Heart right ventricle (tissue), 16 donors: Measurements from ENCODE around the gene NAA35. TPM values are rescaled to one million over a fixed set of nuclear protein-coding genes. Genes with fewer than 3 reads are reported as not detected.
A peak's percentile ranks its signal among the peaks of the same experiment; 100 is the strongest.

Source experiments
- ATAC-seq, 8 donors: fragments of 200-7000 bp; cut with Tn5 transposase; one replicate each; pipeline ENCODE4 v1.9.1; 2020; ENCODE audit warnings: mild to moderate bottlenecking in 8 of 8, moderate library complexity in 8 of 8, moderate number of reproducible peaks in 1 of 8
- DNase-seq, 2 donors: peaks; one replicate each; pipeline ENCODE4 v3.0.0-alpha.2; 2020
- H3K27ac ChIP-seq, 10 donors: fragments of 200-600 bp; sonication (generic) in 2 of 10; one replicate each; pipeline versions ENCODE4 v1.5.0 to v1.8.0; 2020 to 2022; ENCODE audit warnings: mild to moderate bottlenecking in 3 of 10
- H3K27me3 ChIP-seq, 7 donors: fragments of 200-600 bp; one replicate each; pipeline ENCODE4 v1.8.0; 2021 to 2022; ENCODE audit warnings: mild to moderate bottlenecking in 2 of 7
- H3K36me3 ChIP-seq, 9 donors: fragments of 200-600 bp; sonication (generic) in 1 of 9; one replicate each; pipeline versions ENCODE4 v1.5.0 to v1.8.0; 2020 to 2022; ENCODE audit warnings: mild to moderate bottlenecking in 2 of 9
- H3K4me1 ChIP-seq, 9 donors: fragments of 200-600 bp; sonication (generic) in 1 of 9; one replicate each; pipeline versions ENCODE4 v1.5.0 to v1.8.0; 2020 to 2022; ENCODE audit warnings: mild to moderate bottlenecking in 4 of 9
- H3K4me3 ChIP-seq, 10 donors: fragments of 200-600 bp; sonication (generic) in 2 of 10; one replicate each; pipeline versions ENCODE4 v1.5.0 to v1.8.0; 2020 to 2022; ENCODE audit warnings: mild to moderate bottlenecking in 7 of 10, moderate library complexity in 2 of 10
- H3K9me3 ChIP-seq, 11 donors: fragments of 200-600 bp in 10 of 11; sonication (generic) in 2 of 11; one replicate each; pipeline versions ENCODE4 v1.5.0 to v1.8.0; 2013 to 2022; ENCODE audit warnings: mild to moderate bottlenecking in 2 of 11, control low read depth in 1 of 11, moderate library complexity in 1 of 11
- CTCF ChIP-seq, 9 donors: fragments of 200-600 bp; sonication (generic) in 2 of 9; IDR thresholded peaks; one replicate each; pipeline versions ENCODE4 v1.5.0 to v1.8.0; 2021 to 2022; ENCODE audit warnings: antibody characterized with exemption in 9 of 9, mild to moderate bottlenecking in 5 of 9, moderate library complexity in 1 of 9
- WGBS, 2 donors: extraction: QIAGEN DNeasy Blood & Tissue Kit; methylation state at CpG; one replicate each; pipeline ENCODE4 v1.1.7; 2013; ENCODE audit warnings: inconsistent platforms in 1 of 2; 5-methylcytosine and 5-hydroxymethylcytosine counted together
- intact Hi-C, 10 donors: fragments of 100-400 bp; cut with DNase I; formaldehyde crosslinking; loops; one replicate each; pipeline versions ENCODE4 v1.11.1 to v1.14.2; 2022
- polyA plus RNA-seq, 2 donors: library from polyadenylated mRNA; stranded (reverse); fragments of 200-250 nt; gene quantifications; one replicate each; pipeline ENCODE4 v1.2.3, GENCODE V29; 2013
- total RNA-seq, 10 donors: library from RNA; stranded (reverse); fragmentation: NEBNext Ultra II Directional in 3 of 10; extraction: Animal tissue kit (Norgen Biotek cat#: 25700) in 3 of 10; gene quantifications; one replicate each; pipeline versions ENCODE4 v1.2.1 to v1.2.4, GENCODE V29; 2021 to 2023
- donor health status: Arrhythmogenic right ventricular cardiomyopathy.
- donor health status: ischemic (EF 13 %, LVEDD 7.1; RV severe dilation, severe dysfunction).
- donor health status: healthy with polysubstance abuse.
- donor health status: DM: no; HTN: yes; CAD: no.
- donor health status: DM: no; HTN: no; CAD: no.
- donor health status: ischemic (EF 25% LVEDD 6.9; RV normal size, moderate dysfunction).
- donor health status: ischemic (EF 25% LVEDD 5.7; RV mildly dilated, moderate dysfunction).
- donor health status: healthy.
- donor health status: DM: yes; HTN: yes; CAD: no.
- donor health status: Ischemic cardiomyopathy.
- donor health status: ischemic (EF 35%, LVEDD 5.7; RV mildly dilated, moderate dysfunction).
- donor health status: nonischemic (EF 11% LVEDD 7.7; RV severe dilation, severe dysfunction).
- donor health status: DM: yes; HTN: yes; CAD: no.
- donor health status: PGD.
- donor health status: ischemic (EF 29% LVEDD 5.4; RV normal size, mild dysfunction).
- donor health status: nonischemic (EF 23%, LVEDD 6.1; RV moderate dilation, normal function).

The NAA35 gene
- total and polyA plus RNA-seq, 12 donors = 3.8 to 21.2 (median 17.7) TPM

DNA sequence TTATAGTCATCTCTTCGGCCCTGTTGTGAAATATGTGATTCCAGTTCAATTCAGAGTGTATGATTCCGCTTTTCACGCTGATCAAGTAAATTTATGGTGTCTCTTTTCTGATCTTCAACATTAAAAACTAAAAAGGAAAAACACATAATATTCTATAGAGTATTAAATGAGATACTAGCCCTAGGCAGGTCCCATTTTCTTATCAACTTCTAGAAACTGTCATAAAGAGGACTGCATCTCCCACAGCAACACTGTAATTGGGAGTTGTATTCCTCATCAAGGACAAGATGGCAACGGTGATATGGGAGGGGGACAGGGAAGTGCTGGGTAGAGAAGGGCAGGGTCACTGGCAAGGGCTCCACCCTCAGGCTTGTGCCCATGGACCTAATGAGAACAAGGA, 86.8 kb downstream of the NAA35 start:
- TF ChIP-seq CTCF (IDR thresholded peaks at IDR 0.05) = no peak
- Histone ChIP-seq H3K27me3 (no peaks in the 10 kb centered on the region), H3K27ac (no peak overlapping the region), H3K4me1 (peaks cover 0 to 8% (median 0%) of the 10 kb centered on the region in 9 donors), H3K4me3 (no peak overlapping the region), H3K9me3 (peaks cover 0 to 8% (median 0%) of the 10 kb centered on the region in 11 donors), H3K36me3 (peaks cover 0 to 77% (median 18%) of the 10 kb centered on the region in 9 donors)
- DNase-seq (no peak), ATAC-seq (no peak)
- intact Hi-C loops = loop anchor here in 1 of 10 donors (10.0 kb wide), 1 partner anchor 63 kb away; no protein-coding TSS in a partner anchor
- WGBS, 2 donors = 97 to 99% methylated on average over 4 of the region's 4 CpGs

- ATAC-seq (peak in 1 of 8 donors; percentile 8), DNase-seq (no peak)
- Histone ChIP-seq H3K36me3 (peaks cover 0 to 35% (median 0%) of the 10 kb centered on the region in 9 donors), H3K27me3 (no peaks in the 10 kb centered on the region), H3K27ac (no peak overlapping the region), H3K4me1 (no peaks in the 10 kb centered on the region), H3K4me3 (no peak overlapping the region), H3K9me3 (no peaks in the 10 kb centered on the region)
- TF ChIP-seq CTCF (IDR thresholded peaks at IDR 0.05) = peak in 7 of 9 donors; percentile 17 to 45 (median 33)
- intact Hi-C loops = no loop called here
- WGBS, 2 donors = 76 to 80% methylated on average over 17 of the region's 17 CpGs
Measured at GRCh38 chr9:86034863-86035734, 94.2 kb downstream of the NAA35 start.

DNA sequence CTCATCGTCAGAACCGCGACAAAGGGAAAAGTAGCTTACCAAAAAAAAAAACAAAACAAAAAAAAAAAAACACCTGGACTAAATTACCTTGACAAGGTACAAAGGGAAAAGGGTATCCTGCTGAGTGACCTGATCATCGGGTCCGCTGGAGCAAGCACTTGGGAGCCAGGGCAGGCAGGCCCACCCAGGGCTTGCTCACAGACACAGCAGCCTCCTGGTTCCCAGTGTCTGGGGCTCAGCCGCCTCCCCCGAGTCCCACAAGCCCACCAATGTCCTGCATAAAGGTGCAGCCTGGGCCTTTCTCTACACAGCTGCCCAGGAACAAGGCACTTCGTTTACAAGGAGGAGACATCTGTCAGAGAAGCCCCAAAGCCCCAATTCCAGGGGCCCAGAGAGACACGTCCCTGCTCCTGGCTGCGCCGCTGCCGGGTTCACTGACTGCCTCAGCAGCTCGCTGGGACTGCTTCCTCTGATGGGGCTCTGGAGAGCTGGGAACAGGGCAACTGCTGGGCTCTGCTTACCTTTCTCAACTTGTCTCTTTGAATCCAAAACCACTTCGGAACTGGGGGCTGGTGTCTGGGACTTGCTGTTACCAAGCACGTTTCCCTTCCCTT, 95.0 kb downstream of the NAA35 start:
- no peaks in the 10 kb centered on the region for H3K9me3 ChIP-seq
- peaks cover 0 to 35% (median 0%) of the 10 kb centered on the region in 9 donors for H3K36me3 ChIP-seq
- H3K4me3 ChIP-seq = no peak overlapping the region
- DNase-seq (no peak), ATAC-seq (no peak)
- TF ChIP-seq CTCF (IDR thresholded peaks at IDR 0.05) = no peak
- no peak overlapping the region for H3K27ac ChIP-seq
- 93 to 95% methylated on average over 15 of the region's 15 CpGs for WGBS, 2 donors
- intact Hi-C loops = no loop called here
- H3K27me3 ChIP-seq = no peaks in the 10 kb centered on the region
- no peaks in the 10 kb centered on the region for H3K4me1 ChIP-seq

GRCh38 chr9:86036555-86036954, 95.6 kb downstream of the NAA35 start:
- intact Hi-C loops = no loop called here
- no peaks in the 10 kb centered on the region for H3K4me1 ChIP-seq
- DNase-seq (no peak), ATAC-seq (no peak)
- no peak for TF ChIP-seq CTCF (IDR thresholded peaks at IDR 0.05)
- H3K36me3 ChIP-seq = peaks cover 0 to 35% (median 0%) of the 10 kb centered on the region in 9 donors
- H3K27ac ChIP-seq = no peak overlapping the region
- 95 to 97% methylated on average over 9 of the region's 9 CpGs for WGBS, 2 donors
- H3K9me3 ChIP-seq = no peaks in the 10 kb centered on the region
- H3K27me3 ChIP-seq = peaks cover 0 to 4% (median 0%) of the 10 kb centered on the region in 7 donors
- no peak overlapping the region for H3K4me3 ChIP-seq
